NCI-H526 treated with DMSO at 0.1 percent for 48 hours (cell line): ENCODE data around the gene CLDN9.
"Not testable (repeated sequence)": the region's sequence is repeated elsewhere in the genome, so short reads cannot be mapped to it uniquely, and the experiment has no call there.

ENCODE experiments used
- DNase-seq: peaks from one replicate; lab custom pipeline; 2025; lab: John Stamatoyannopoulos, UW

Gene CLDN9

GRCh38 chr16:3032624-3033023 is 19.9 kb downstream of the CLDN9 start:
- DNase-seq = no peak

DNA sequence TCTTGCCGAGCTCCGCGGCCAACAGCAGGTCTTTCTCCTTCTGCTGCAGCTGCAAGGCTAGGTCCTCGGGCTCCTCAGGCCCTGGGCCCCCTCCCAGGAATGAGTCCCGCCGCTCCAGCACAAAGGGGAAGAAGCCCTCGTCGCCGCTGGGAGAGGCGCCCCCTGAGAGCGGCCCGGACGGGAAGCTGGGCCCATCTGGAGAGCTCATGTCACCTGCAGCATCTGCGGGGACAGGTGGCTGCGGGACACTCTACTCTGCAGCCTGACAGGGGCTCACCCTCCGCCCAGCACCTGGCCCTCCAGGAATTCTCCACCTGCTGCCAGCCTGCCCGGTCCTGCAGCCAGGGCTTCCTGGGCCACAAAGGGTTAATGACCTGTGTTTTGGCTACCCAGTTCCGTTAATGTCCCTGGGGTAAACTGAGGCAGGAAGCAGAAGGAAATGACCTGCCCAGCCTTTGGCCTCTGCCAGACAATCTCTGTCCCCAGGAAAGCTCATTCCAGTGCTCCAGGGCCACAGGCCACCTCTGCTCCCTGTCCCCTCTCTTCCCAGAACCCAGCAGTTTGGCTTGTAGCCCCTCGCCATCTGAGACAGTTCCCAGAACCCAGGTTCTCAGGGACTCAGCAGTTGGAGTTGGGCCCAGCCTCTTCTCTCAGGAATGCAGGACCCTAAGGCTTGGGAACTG is 22.7 kb downstream of the CLDN9 start:
- DNase-seq = no peak

- DNase-seq = no peak
Observed at GRCh38 chr16:3035972-3036725, 23.4 kb downstream of the CLDN9 start.

- no peak for DNase-seq
Observed at GRCh38 chr16:3036726-3037315, 24.1 kb downstream of the CLDN9 start, which contains the start of gene BICDL2. TSS of gene BICDL2 (minus strand) at chr16:3036944. CDS start at chr16:3035496, 1,448 bp downstream.

- DNase-seq = no peak
Observed at GRCh38 chr16:3038256-3038655, 25.5 kb downstream of the CLDN9 start.

DNA sequence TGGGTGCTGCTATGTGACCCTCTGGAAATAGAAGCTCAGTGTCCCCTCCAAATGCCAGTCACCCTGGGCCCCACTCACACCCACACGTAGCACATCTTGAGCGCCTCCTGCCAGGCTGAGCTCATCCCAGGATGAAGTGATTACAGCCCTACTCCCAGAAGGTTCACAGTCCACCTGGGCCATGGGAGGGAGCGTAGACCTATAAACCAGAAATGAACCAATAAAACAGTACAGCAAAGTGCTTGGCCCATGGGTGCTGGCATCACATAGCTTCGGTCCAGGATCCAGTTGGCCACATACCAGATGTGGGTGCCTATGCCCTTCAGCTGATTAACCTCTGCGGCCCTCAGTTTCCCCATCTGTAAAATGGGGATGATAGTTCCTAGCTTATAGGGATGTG is 26.2 kb downstream of the CLDN9 start:
- no peak for DNase-seq

GRCh38 chr16:3042376-3042775 is 29.7 kb downstream of the CLDN9 start:
- DNase-seq = no peak

- no peak for DNase-seq
Observed at GRCh38 chr16:3044708-3045107, 32.0 kb downstream of the CLDN9 start.

- no peak for DNase-seq
Observed at GRCh38 chr16:3045758-3046640, 33.3 kb downstream of the CLDN9 start, which contains the start of gene MMP25. TSS of gene MMP25 (plus strand) at chr16:3046561. CDS start at chr16:3046918, 357 bp downstream.

DNA sequence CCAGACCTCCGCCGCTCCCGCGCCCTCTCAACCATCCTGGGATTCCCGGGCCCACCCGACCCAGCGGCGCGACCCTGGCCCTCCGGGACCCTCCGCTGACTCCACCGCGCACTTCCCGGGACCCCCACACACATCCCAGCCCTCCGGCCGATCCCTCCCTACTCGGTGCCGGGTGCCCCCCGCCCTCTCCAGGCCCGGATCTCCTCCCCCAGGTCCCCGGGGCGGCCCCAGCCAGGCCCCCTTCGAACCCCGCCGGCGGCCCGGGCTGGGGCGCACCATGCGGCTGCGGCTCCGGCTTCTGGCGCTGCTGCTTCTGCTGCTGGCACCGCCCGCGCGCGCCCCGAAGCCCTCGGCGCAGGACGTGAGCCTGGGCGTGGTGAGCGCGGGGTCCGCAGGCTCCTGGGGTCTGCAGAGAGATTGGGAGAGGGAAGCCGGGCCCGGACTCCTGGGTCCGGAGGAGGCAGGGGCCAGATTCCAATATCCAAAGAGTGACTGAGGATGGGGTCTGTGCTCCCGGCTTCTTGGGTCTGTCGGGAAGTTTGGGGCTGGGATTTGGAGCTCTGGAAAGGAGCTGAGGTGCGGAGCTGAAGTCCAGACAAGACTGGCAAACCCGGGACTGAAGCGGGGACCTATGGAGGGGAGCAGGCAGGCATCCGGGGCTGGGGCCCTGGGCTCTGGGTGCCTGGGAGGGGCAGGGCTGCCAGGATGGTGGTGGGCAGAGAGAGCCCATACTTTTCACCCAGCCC is 34.1 kb downstream of the CLDN9 start:
- DNase-seq = no peak

DNA sequence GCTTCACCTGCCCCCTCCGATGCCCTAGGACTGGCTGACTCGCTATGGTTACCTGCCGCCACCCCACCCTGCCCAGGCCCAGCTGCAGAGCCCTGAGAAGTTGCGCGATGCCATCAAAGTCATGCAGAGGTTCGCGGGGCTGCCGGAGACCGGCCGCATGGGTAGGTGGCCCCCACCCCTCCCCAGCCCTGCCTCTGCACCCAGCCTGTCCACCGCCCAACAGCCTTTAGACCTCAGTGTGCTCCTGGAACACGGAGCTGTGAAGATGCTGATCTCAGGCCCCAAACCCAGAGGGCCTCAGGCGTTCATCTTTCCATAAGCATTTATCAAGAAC is 34.6 kb downstream of the CLDN9 start:
- no peak for DNase-seq

DNA sequence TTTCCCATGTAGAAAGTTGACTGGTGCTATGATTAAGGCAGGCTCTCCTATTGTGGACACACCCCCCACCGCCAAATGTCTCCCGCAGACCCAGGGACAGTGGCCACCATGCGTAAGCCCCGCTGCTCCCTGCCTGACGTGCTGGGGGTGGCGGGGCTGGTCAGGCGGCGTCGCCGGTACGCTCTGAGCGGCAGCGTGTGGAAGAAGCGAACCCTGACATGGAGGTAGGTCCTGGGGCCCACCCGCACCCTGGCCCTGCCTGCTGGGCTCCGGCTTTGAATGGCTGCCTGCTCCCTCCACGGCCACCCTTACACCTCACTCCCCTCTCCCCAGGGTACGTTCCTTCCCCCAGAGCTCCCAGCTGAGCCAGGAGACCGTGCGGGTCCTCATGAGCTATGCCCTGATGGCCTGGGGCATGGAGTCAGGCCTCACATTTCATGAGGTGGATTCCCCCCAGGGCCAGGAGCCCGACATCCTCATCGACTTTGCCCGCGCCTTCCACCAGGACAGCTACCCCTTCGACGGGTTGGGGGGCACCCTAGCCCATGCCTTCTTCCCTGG is 37.3 kb downstream of the CLDN9 start:
- no peak for DNase-seq

DNA sequence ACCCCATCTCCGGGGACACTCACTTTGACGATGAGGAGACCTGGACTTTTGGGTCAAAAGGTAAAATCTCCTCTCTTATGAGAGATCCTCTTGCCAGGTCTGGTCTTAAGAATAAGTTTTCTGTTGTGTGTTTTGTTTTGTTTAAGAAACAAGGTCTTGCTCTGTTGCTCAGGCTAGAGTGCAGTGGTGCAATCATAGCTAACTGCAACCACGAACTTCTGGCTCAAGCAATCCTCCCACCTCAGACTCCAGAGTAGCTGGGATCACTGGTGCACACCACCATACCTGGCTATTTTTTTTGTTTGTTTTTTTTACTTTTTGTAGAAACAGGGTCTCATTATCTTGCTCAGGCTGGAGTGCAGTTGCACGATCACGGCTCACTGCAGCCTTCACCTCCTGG is 37.8 kb downstream of the CLDN9 start:
- no peak for DNase-seq

DNA sequence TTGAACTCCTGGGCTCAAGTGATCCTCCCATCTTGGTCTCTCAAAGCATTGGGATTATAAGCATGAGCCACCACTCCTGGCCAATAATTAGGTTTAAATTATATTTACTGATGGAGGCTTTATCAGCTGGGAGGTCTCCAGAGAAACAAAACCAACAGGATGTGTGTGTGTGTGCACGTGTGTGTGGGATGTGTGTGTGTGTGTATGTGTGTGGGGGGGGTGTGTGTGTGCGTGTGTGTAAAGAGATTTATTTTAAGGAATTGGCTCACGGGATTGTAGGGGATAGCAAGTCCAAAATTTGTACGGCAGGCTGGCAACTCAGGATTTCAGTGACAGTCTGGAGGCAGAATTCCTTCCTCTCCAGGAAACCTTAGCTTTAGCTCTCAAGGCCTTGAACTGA is 38.3 kb downstream of the CLDN9 start:
- DNase-seq = no peak

GRCh38 chr16:3051494-3051893 is 38.8 kb downstream of the CLDN9 start:
- no peak for DNase-seq

DNA sequence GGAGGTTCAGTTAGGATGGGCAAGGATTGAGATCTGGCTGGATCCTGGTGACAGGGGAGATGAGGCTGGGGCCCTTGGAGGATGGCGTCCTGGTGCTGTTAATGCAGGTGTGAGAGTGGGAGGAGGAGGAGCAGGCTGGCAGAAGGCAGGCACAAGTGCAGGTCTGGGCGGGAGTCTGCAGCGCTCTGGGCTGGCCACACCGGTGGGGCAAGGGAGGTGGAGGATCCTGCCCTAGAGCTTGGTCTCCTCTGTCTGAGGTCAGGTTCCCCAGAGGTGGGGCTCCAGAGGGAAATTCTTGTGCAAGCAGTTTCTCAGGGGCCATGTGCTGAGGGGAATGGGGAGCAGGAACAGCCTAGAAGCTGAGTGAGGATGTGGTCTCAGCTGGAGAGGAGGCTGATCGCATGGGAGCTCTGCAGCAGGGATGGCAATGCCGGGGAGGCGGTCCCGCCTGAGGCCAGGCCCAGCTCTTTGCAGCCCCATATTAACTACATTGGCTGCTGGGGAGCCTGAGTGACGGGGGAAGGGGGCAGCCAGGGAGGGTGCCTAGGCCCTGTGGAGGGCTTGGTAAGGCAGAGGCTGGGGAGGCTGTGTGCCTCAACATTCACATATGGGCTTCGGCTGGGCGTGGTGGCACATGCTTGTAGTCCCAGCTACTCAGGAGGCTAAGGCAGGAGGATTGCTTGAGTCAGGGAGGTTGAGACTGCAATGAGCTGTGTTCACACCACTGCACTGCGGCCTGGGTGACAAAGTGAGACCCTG is 40.0 kb downstream of the CLDN9 start:
- DNase-seq = not testable (repeated sequence)

DNA sequence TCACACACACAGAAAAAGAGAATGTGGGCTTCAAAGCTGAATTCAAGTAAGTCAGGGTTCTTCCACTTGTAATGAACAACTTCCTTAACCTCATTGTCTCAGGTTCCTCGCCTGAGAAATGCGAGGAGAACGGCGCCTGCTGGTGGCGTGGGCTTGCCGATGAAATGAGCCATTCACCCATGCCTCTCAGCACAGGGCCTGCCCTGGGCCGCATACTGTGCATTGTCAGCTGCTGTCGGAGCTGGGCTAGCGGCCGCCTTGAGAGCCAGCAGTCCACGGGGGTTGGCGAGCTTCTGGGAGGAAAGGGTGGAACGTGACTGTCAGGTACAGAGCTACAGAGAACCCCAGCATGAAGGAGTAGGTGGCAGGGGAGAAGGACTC is 40.6 kb downstream of the CLDN9 start:
- not testable (repeated sequence) for DNase-seq

GRCh38 chr16:3054965-3055733 is 42.4 kb downstream of the CLDN9 start:
- no peak for DNase-seq

- DNase-seq = not testable (repeated sequence)
Observed at GRCh38 chr16:3055734-3056115, 43.0 kb downstream of the CLDN9 start.
